Activated CD8-positive, alpha-beta memory T cell treated with anti-CD3 and anti-CD28 coated beads, Interleukin-2, amount 50 U/mL, for 1 hour (primary cell): Measurements from ENCODE around the gene TMEM168.

ENCODE experiments used
- DNase-seq: peaks from one replicate; pipeline ENCODE4 v3.0.0-alpha.2; 2020; ENCODE audit errors: extremely low read depth

Gene TMEM168

DNA sequence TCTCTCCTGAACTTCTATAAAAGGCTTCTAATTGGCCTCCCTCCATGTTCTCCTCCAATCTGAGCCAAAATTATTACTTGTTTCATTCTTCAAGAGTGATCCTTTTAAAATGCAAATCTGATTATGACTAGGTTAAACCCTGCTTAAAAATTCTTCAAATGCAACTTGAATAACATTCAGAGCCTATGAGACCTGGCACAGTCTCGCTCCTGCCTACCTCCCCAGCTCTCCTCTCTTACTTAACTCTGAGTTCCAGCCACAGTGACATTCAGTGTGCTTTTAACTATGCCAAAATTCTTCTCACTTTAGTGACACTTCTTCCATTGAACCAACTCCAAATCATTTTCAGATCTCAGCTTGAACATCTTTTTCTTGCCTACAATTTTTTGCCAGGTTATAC lies 68.8 kb downstream of the TMEM168 start:
- DNase-seq, result no peak

DNA sequence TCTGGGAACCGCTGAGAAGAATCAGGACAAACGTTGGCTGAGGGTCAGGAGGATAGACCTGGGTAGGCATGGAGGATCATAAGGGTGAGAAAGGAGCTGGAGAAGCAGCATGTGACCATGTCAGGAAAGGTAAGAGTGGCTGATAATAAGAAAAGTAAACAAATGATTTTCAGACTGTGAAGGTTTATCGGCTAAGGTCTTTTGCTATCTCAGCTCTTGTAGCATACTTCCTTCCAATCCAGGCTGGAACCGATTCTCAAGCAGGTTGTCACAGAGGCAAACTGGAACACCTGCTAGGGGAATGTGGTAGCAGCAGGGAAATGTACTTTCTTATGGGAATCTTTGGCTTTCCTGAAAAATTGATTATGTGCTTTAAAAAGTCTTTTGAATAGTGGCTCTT lies 74.7 kb downstream of the TMEM168 start:
- DNase-seq, result no peak

GRCh38 chr7:112714917-112715316 lies 75.3 kb downstream of the TMEM168 start:
- no peak for DNase-seq
